ENCODE data around the gene RNU6-1. TPM values are rescaled to one million over a fixed set of nuclear protein-coding genes. Genes with fewer than 3 reads are reported as not detected.
A peak's percentile ranks its signal among the peaks of the same experiment; 100 is the strongest.

Gene RNU6-1
- total RNA-seq, 1 experiment from 2014 or later = not detected

DNA sequence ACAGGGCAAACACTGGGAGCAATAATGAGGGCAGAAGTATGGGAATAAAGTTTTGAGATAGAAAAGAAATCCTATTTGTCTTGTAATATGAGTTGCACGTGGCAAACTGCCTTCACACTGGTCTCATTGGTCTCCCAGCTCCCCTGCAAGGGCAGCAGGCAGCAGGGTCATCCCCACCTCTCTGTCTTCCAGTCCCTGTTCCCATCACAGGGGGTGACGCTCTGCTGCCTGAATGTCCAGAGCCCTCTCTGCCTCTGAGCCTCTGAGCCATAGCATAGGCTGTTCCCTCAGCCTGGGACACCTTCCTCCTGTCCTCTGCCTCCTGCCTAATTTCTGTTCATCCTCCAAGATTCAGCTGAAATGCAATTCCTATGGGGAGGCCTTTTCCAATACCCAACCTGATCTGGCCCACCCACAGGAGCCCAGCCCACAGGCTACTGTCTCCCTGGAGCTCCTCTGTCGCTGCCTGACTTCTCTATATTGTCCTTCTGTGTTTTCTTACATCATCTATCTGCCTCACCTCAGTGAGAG, 26.7 kb downstream of the RNU6-1 start:
- Mint-ChIP-seq H3K4me3 (ENCODE audit: unreplicated experiment) (no peak overlapping the region), H3K27me3 (ENCODE audit: insufficient read depth, unreplicated experiment) (peaks cover 8% of the 10 kb centered on the region), H3K4me1 (ENCODE audit: low read depth, unreplicated experiment) (no peaks in the 10 kb centered on the region), H3K9me3 (ENCODE audit: unreplicated experiment) (no peaks in the 10 kb centered on the region), H3K27ac (ENCODE audit: unreplicated experiment) (no peak overlapping the region), H3K36me3 (ENCODE audit: insufficient read depth, unreplicated experiment) (no peaks in the 10 kb centered on the region)
- ChIA-PET CTCF (no interaction called here), POLR2A (no interaction called here)
- BruUV-seq (replicated peaks) = no TSS peak
- Histone ChIP-seq H3K27me3 (replicated peaks; ENCODE audit: control insufficient read depth, insufficient read depth, low read length) (no peaks in the 10 kb centered on the region), H3K36me3 (ENCODE audit: control insufficient read depth, insufficient read depth, low read length) (no peaks in the 10 kb centered on the region), H3K9me3 (no peaks in the 10 kb centered on the region; the same call in 1 of the 2 replicates), H3K4me1 (no peaks in the 10 kb centered on the region), H3K4me3 (ENCODE audit: low read depth, low read length) (no peak overlapping the region)
- TF ChIP-seq, protein P1, sequence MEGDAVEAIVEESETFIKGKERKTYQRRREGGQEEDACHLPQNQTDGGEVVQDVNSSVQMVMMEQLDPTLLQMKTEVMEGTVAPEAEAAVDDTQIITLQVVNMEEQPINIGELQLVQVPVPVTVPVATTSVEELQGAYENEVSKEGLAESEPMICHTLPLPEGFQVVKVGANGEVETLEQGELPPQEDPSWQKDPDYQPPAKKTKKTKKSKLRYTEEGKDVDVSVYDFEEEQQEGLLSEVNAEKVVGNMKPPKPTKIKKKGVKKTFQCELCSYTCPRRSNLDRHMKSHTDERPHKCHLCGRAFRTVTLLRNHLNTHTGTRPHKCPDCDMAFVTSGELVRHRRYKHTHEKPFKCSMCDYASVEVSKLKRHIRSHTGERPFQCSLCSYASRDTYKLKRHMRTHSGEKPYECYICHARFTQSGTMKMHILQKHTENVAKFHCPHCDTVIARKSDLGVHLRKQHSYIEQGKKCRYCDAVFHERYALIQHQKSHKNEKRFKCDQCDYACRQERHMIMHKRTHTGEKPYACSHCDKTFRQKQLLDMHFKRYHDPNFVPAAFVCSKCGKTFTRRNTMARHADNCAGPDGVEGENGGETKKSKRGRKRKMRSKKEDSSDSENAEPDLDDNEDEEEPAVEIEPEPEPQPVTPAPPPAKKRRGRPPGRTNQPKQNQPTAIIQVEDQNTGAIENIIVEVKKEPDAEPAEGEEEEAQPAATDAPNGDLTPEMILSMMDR (IDR thresholded peaks at IDR 0.05; ENCODE audit: insufficient read depth in 1 of 2, low read depth in 1 of 2, low read length in 1 of 2, severe bottlenecking in 1 of 2, unreplicated experiment in 1 of 2) = no peak
- no peak for DNase-seq
- intact Hi-C loops (cut with micrococcal nuclease; ENCODE audit: unreplicated experiment) = no loop called here

DNA sequence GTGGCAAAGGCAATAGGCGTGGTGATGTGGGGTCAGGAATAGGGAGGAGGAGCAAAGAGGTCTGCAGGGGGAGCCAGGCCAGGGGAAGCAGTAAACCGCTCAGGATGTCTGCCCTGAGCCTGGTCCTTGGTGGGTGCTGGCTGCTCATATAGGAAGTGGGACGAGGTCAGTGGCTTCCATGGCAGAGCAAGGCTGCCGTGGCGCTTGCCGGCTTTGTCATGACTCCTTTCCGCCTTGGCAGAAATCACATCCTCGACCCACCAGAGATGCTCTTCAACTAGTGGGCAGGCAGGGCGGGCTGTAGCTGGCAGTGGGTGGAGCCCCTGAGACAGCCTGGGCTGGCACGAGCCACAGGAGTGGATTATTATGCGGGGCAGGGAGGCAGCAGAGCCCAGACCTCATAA, 27.6 kb downstream of the RNU6-1 start:
- ChIA-PET CTCF (no interaction called here), POLR2A (no interaction called here)
- no peaks in the 10 kb centered on the region for H3K4me1 Mint-ChIP-seq (ENCODE audit: low read depth, unreplicated experiment)
- no peaks in the 10 kb centered on the region for H3K36me3 ChIP-seq (ENCODE audit: control insufficient read depth, insufficient read depth, low read length)
- TF ChIP-seq, protein P1 (IDR thresholded peaks at IDR 0.05; ENCODE audit: insufficient read depth in 1 of 2, low read depth in 1 of 2, low read length in 1 of 2, severe bottlenecking in 1 of 2, unreplicated experiment in 1 of 2) = no peak
- peak in 1 of 2 experiments; percentile 25 for DNase-seq
- intact Hi-C loops (cut with micrococcal nuclease; ENCODE audit: unreplicated experiment) = no loop called here
- BruUV-seq (replicated peaks) = no TSS peak
- peaks cover 8% of the 10 kb centered on the region for H3K27me3 Mint-ChIP-seq (ENCODE audit: insufficient read depth, unreplicated experiment)
- H3K36me3 Mint-ChIP-seq (ENCODE audit: insufficient read depth, unreplicated experiment) = no peaks in the 10 kb centered on the region
- H3K4me3 Mint-ChIP-seq (ENCODE audit: unreplicated experiment) = no peak overlapping the region
- no peak overlapping the region for H3K4me3 ChIP-seq (ENCODE audit: low read depth, low read length)
- H3K27me3 ChIP-seq (replicated peaks; ENCODE audit: control insufficient read depth, insufficient read depth, low read length) = no peaks in the 10 kb centered on the region
- H3K27ac Mint-ChIP-seq (ENCODE audit: unreplicated experiment) = no peak overlapping the region
- H3K4me1 ChIP-seq = no peaks in the 10 kb centered on the region
- H3K9me3 Mint-ChIP-seq (ENCODE audit: unreplicated experiment) = no peaks in the 10 kb centered on the region
- no peaks in the 10 kb centered on the region; the same call in 1 of the 2 replicates for H3K9me3 ChIP-seq

DNA sequence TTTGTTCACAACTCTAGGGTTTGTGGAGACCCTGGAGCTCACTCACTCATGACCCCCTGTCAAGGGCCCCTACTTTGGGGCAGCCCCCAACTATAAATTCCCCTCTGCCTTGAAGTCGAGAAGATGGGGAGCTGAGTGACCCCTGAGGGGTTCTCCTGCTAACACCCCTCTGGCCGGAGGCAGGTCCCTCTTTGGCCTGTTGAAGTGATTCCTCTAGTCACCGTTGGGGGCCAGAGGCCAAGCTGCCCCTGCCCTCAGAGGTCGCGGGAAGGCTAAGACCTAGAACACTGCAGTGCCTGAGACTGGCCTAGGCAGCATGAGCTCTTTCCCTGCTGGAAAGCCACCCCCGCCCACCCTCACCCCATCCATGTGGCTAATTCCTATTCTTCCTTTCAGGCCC, 30.0 kb downstream of the RNU6-1 start:
- no TSS peak for BruUV-seq (replicated peaks)
- no peaks in the 10 kb centered on the region for H3K4me1 ChIP-seq
- no peaks in the 10 kb centered on the region for H3K36me3 ChIP-seq (ENCODE audit: control insufficient read depth, insufficient read depth, low read length)
- peak in 1 of 2 experiments; percentile 17 for DNase-seq
- H3K4me3 ChIP-seq (ENCODE audit: low read depth, low read length) = no peak overlapping the region
- no peaks in the 10 kb centered on the region for H3K36me3 Mint-ChIP-seq (ENCODE audit: insufficient read depth, unreplicated experiment)
- no peak overlapping the region for H3K27ac Mint-ChIP-seq (ENCODE audit: unreplicated experiment)
- no peaks in the 10 kb centered on the region for H3K27me3 ChIP-seq (replicated peaks; ENCODE audit: control insufficient read depth, insufficient read depth, low read length)
- no peaks in the 10 kb centered on the region for H3K9me3 ChIP-seq
- no peaks in the 10 kb centered on the region for H3K4me1 Mint-ChIP-seq (ENCODE audit: low read depth, unreplicated experiment)
- TF ChIP-seq, protein P1 (IDR thresholded peaks at IDR 0.05; ENCODE audit: insufficient read depth in 1 of 2, low read depth in 1 of 2, low read length in 1 of 2, severe bottlenecking in 1 of 2, unreplicated experiment in 1 of 2) = no peak
- intact Hi-C loops (cut with micrococcal nuclease; ENCODE audit: unreplicated experiment) = no loop called here
- no peak overlapping the region for H3K4me3 Mint-ChIP-seq (ENCODE audit: unreplicated experiment)
- no peaks in the 10 kb centered on the region for H3K27me3 Mint-ChIP-seq (ENCODE audit: insufficient read depth, unreplicated experiment)
- ChIA-PET POLR2A (no interaction called here), CTCF (no interaction called here)
- H3K9me3 Mint-ChIP-seq (ENCODE audit: unreplicated experiment) = no peaks in the 10 kb centered on the region
